GM13976 (cell line): Measurements from ENCODE around the gene PADI6.

Experiments
- DNase-seq: peaks from one replicate; pipeline ENCODE4 v3.0.0; 2012; ENCODE audit warnings: low spot score
- CTCF ChIP-seq: IDR thresholded peaks from 2 replicates; pipeline ENCODE4 v1.5.1; 2012; ENCODE audit warnings: borderline replicate concordance, mild to moderate bottlenecking; ENCODE audit not compliant: insufficient read depth; ENCODE audit errors: extremely low read depth, missing control alignments, control extremely low read depth
- in situ Hi-C: fragments of 300-500 bp; cut with MboI; formaldehyde crosslinking; loops from one replicate; pipeline ENCODE4 v1.12.0; 2022; ENCODE audit warnings: low sequenced_read_pairs, mixed read lengths, inconsistent platforms; ENCODE audit not compliant: unreplicated experiment

The PADI6 gene

GRCh38 chr1:17438318-17439249 lies 66.6 kb downstream of the PADI6 start:
- DNase-seq: peak; percentile 80
- TF ChIP-seq CTCF: no peak
- in situ Hi-C loops: no loop called here

- in situ Hi-C loops: no loop called here
- TF ChIP-seq CTCF: peak; percentile 13
- peak; percentile 91 for DNase-seq
Observed at GRCh38 chr1:17439250-17440073, 67.5 kb downstream of the PADI6 start, which contains the start of gene RCC2. Gene RCC2, minus strand, starts transcription at chr1:17439677. Its CDS starts 1,163 bp downstream, at chr1:17438514.

GRCh38 chr1:17440074-17440826 lies 68.3 kb downstream of the PADI6 start:
- in situ Hi-C loops: no loop called here
- DNase-seq: no peak
- TF ChIP-seq CTCF: no peak

- in situ Hi-C loops: no loop called here
- DNase-seq: no peak
- TF ChIP-seq CTCF: no peak
Observed at GRCh38 chr1:17440827-17441168, 68.8 kb downstream of the PADI6 start.

GRCh38 chr1:17441265-17441992 lies 69.4 kb downstream of the PADI6 start:
- no peak for DNase-seq
- no peak for TF ChIP-seq CTCF
- in situ Hi-C loops: no loop called here
